ENCODE results near the gene LYRM1. TPM values are rescaled to one million over a fixed set of nuclear protein-coding genes. Genes with fewer than 3 reads are reported as not detected.

The LYRM1 gene
- total and polyA plus RNA-seq, 3 donors from 2014 or later = 30.2 to 87.2 (median 43.0) TPM

GRCh38 chr16:20866145-20866772 is 34.3 kb upstream of the LYRM1 start:
- Histone ChIP-seq H3K4me3 (no peak overlapping the region), H3K27me3 (no peaks in the 10 kb centered on the region), H3K4me1 (peaks cover 37% of the 10 kb centered on the region), H3K27ac (peak overlapping the region in 1 of 2 donors; percentile 26), H3K9me3 (no peaks in the 10 kb centered on the region), H3K36me3 (ENCODE audit: low read depth, missing control alignments) (no peaks in the 10 kb centered on the region)
- DNase-seq = no peak
- WGBS, 2 donors = 69 to 83% methylated on average over 5 to 6 of the region's 6 CpGs
- intact Hi-C loops (cut with DNase I; ENCODE audit: low total_unique reads) = no loop called here
- TF ChIP-seq CTCF (IDR thresholded peaks at IDR 0.05) (no peak), POLR2A (IDR thresholded peaks at IDR 0.05) (no peak)

- TF ChIP-seq POLR2A (IDR thresholded peaks at IDR 0.05) (no peak), CTCF (IDR thresholded peaks at IDR 0.05) (no peak)
- no peaks in the 10 kb centered on the region for H3K36me3 ChIP-seq (ENCODE audit: low read depth, missing control alignments)
- no peaks in the 10 kb centered on the region for H3K9me3 ChIP-seq
- H3K4me3 ChIP-seq = no peak overlapping the region
- no peak overlapping the region for H3K27ac ChIP-seq
- peaks cover 37% of the 10 kb centered on the region for H3K4me1 ChIP-seq
- no peak for DNase-seq
- intact Hi-C loops (cut with DNase I; ENCODE audit: low total_unique reads) = no loop called here
- H3K27me3 ChIP-seq = no peaks in the 10 kb centered on the region
- 60 to 75% methylated on average over 3 of the region's 3 CpGs for WGBS, 2 donors
These were observed 33.8 kb upstream of the LYRM1 start for GRCh38 chr16:20866801-20867200.

GRCh38 chr16:20867585-20867984 is 33.0 kb upstream of the LYRM1 start:
- H3K4me3 ChIP-seq = no peak overlapping the region
- H3K9me3 ChIP-seq = no peaks in the 10 kb centered on the region
- intact Hi-C loops (cut with DNase I; ENCODE audit: low total_unique reads) = no loop called here
- H3K27ac ChIP-seq = peak overlapping the region in 1 of 2 donors; percentile 2
- peaks cover 37% of the 10 kb centered on the region for H3K4me1 ChIP-seq
- H3K27me3 ChIP-seq = no peaks in the 10 kb centered on the region
- no peaks in the 10 kb centered on the region for H3K36me3 ChIP-seq (ENCODE audit: low read depth, missing control alignments)
- 86 to 89% methylated on average over 2 of the region's 2 CpGs for WGBS, 2 donors
- no peak for DNase-seq
- no peak for TF ChIP-seq CTCF (IDR thresholded peaks at IDR 0.05)
- no peak for TF ChIP-seq POLR2A (IDR thresholded peaks at IDR 0.05)

- peak; percentile 80 for DNase-seq
- Histone ChIP-seq H3K27me3 (no peaks in the 10 kb centered on the region), H3K27ac (peak overlapping the region in 1 of 2 donors; percentile 57), H3K9me3 (no peaks in the 10 kb centered on the region), H3K4me3 (no peak overlapping the region), H3K4me1 (peaks cover 37% of the 10 kb centered on the region), H3K36me3 (ENCODE audit: low read depth, missing control alignments) (no peaks in the 10 kb centered on the region)
- TF ChIP-seq CTCF (IDR thresholded peaks at IDR 0.05) = no peak
- TF ChIP-seq POLR2A (IDR thresholded peaks at IDR 0.05) = no peak
- WGBS, 2 donors = 3 to 22% methylated on average over 3 of the region's 3 CpGs
- intact Hi-C loops (cut with DNase I; ENCODE audit: low total_unique reads) = no loop called here
These were observed 31.7 kb upstream of the LYRM1 start for GRCh38 chr16:20868890-20869289.

All from testis (tissue), 3 donors.